H9 (cell line): ENCODE data around the gene RBM19. TPM values are rescaled to one million over a fixed set of nuclear protein-coding genes. Genes with fewer than 3 reads are reported as not detected.

Experiments used
- DNase-seq: peaks from one replicate; pipeline ENCODE4 v3.0.0-alpha.2; 2017
- H2AFZ ChIP-seq: one replicate; pipeline ENCODE4 v1.6.1; 2013; ENCODE audit warnings: mild to moderate bottlenecking, low read length, control low read depth, moderate library complexity
- H2AK5ac ChIP-seq: 2 replicates; pipeline ENCODE4 v1.6.1; 2013; ENCODE audit warnings: low read length, control low read depth, mixed read lengths; ENCODE audit not compliant: insufficient read length
- H2BK120ac ChIP-seq: one replicate; pipeline ENCODE4 v1.6.1; 2013; ENCODE audit warnings: low read depth, mild to moderate bottlenecking, low read length, control low read depth, inconsistent platforms; ENCODE audit not compliant: poor library complexity, severe bottlenecking
- H2BK12ac ChIP-seq: 2 replicates; pipeline ENCODE4 v1.6.1; 2013; ENCODE audit warnings: low read length, control low read depth, mixed read lengths, low read depth; ENCODE audit not compliant: insufficient read length
- H2BK15ac ChIP-seq: 2 replicates; pipeline ENCODE4 v1.6.1; 2013; ENCODE audit warnings: low read depth, low read length, control low read depth
- H2BK20ac ChIP-seq: one replicate; pipeline ENCODE4 v1.6.1; 2013; ENCODE audit warnings: low read depth, mild to moderate bottlenecking, low read length, control low read depth, inconsistent platforms; ENCODE audit not compliant: poor library complexity, severe bottlenecking
- H2BK5ac ChIP-seq: 2 replicates; pipeline ENCODE4 v1.6.1; 2013; ENCODE audit warnings: low read length, control low read depth, mixed read lengths; ENCODE audit not compliant: insufficient read length
- H3K14ac ChIP-seq: 2 replicates; pipeline ENCODE4 v1.6.1; 2013; ENCODE audit warnings: low read length, control low read depth; ENCODE audit not compliant: insufficient read depth
- H3K18ac ChIP-seq: 2 replicates; pipeline ENCODE4 v1.6.1; 2013; ENCODE audit warnings: low read depth, mild to moderate bottlenecking, mixed read lengths, low read length, control low read depth; ENCODE audit not compliant: insufficient read length
- H3K23ac ChIP-seq: 2 replicates; pipeline ENCODE4 v1.6.1; 2013; ENCODE audit warnings: low read length, control low read depth, mixed read lengths, low read depth; ENCODE audit not compliant: insufficient read length
- H3K23me2 ChIP-seq: 2 replicates; pipeline ENCODE4 v1.6.1; 2013; ENCODE audit warnings: low read depth, mild to moderate bottlenecking, mixed read lengths, low read length, control low read depth; ENCODE audit not compliant: insufficient read length, poor library complexity, severe bottlenecking
- H3K27ac ChIP-seq: 2 replicates; pipeline ENCODE4 v1.5.1; 2013; ENCODE audit warnings: low read length, control low read depth, mixed read lengths, low read depth; ENCODE audit not compliant: insufficient read length
- H3K27me3 ChIP-seq: 2 replicates; pipeline ENCODE4 v1.6.1; 2013; ENCODE audit warnings: low read length, control low read depth, inconsistent platforms; ENCODE audit not compliant: insufficient read depth
- H3K4ac ChIP-seq: 2 replicates; pipeline ENCODE4 v1.6.1; 2013; ENCODE audit warnings: low read depth, mild to moderate bottlenecking, control low read depth, inconsistent platforms, low read length, moderate library complexity
- H3K4me1 ChIP-seq: 2 replicates; pipeline ENCODE4 v1.6.1; 2013; ENCODE audit warnings: low read length, control low read depth, inconsistent platforms; ENCODE audit not compliant: insufficient read depth
- H3K4me2 ChIP-seq: 2 replicates; pipeline ENCODE4 v1.6.1; 2013; ENCODE audit warnings: low read length, control low read depth, mixed read lengths; ENCODE audit not compliant: insufficient read length, insufficient read depth
- H3K56ac ChIP-seq: 2 replicates; pipeline ENCODE4 v1.6.1; 2013; ENCODE audit warnings: low read depth, mild to moderate bottlenecking, mixed read lengths, low read length, control low read depth; ENCODE audit not compliant: insufficient read length
- H3K79me1 ChIP-seq: 2 replicates; pipeline ENCODE4 v1.6.1; 2013; ENCODE audit warnings: low read depth, mild to moderate bottlenecking, moderate library complexity, low read length, control low read depth, inconsistent platforms; ENCODE audit not compliant: insufficient read depth, poor library complexity, severe bottlenecking
- H3K79me2 ChIP-seq: 2 replicates; pipeline ENCODE4 v1.6.1; 2013; ENCODE audit warnings: low read length, control low read depth, inconsistent platforms; ENCODE audit not compliant: insufficient read depth
- H3K9ac ChIP-seq: 2 replicates; pipeline ENCODE4 v1.6.1; 2013; ENCODE audit warnings: low read length, control low read depth, mixed read lengths; ENCODE audit not compliant: insufficient read length; ENCODE audit errors: extremely low read depth
- H3K9me3 ChIP-seq: one replicate; pipeline ENCODE4 v1.6.1; 2013; ENCODE audit warnings: low read depth, low read length, inconsistent platforms; ENCODE audit not compliant: control insufficient read depth
- H3T11ph ChIP-seq: one replicate; pipeline ENCODE4 v1.6.1; 2013; ENCODE audit warnings: mild to moderate bottlenecking, low read length, control low read depth, inconsistent platforms
- H4K20me1 ChIP-seq: one replicate; pipeline ENCODE4 v1.6.1; 2013; ENCODE audit not compliant: control insufficient read depth, insufficient read length, insufficient read depth
- H4K5ac ChIP-seq: 2 replicates; pipeline ENCODE4 v1.6.1; 2013; ENCODE audit warnings: low read depth, mild to moderate bottlenecking, mixed read lengths, low read length, control low read depth; ENCODE audit not compliant: insufficient read length
- H4K8ac ChIP-seq: replicated peaks from 2 replicates; pipeline ENCODE4 v1.6.1; 2013; ENCODE audit warnings: low read length, control low read depth, mixed read lengths, low read depth; ENCODE audit not compliant: insufficient read length
- H4K91ac ChIP-seq: 2 replicates; pipeline ENCODE4 v1.6.1; 2013; ENCODE audit warnings: low read depth, mild to moderate bottlenecking, moderate library complexity, mixed read lengths, low read length, control low read depth; ENCODE audit not compliant: insufficient read length
- H3K27ac Mint-ChIP-seq, 3 experiments: 2 replicates in 2 of 3; 3 replicates in 1 of 3; pipeline ENCODE4 v1.8.0; 2020 to 2021; ENCODE audit warnings: mixed read lengths in 3 of 3, mild to moderate bottlenecking in 1 of 3, moderate library complexity in 1 of 3
- H3K27me3 Mint-ChIP-seq: 2 replicates; pipeline ENCODE4 v1.8.0; 2021; ENCODE audit warnings: low read depth, mild to moderate bottlenecking, moderate library complexity, mixed read lengths
- H3K36me3 Mint-ChIP-seq, 3 experiments: 2 replicates in 2 of 3; 3 replicates in 1 of 3; pipeline ENCODE4 v1.8.0; 2020 to 2021; ENCODE audit warnings: low read depth in 3 of 3, mixed read lengths in 3 of 3; ENCODE audit not compliant: insufficient read depth in 1 of 3
- H3K4me1 Mint-ChIP-seq, 2 experiments: 2 replicates each; pipeline ENCODE4 v1.8.0; 2020; ENCODE audit warnings: mixed read lengths in 2 of 2
- H3K4me3 Mint-ChIP-seq, 2 experiments: 2 replicates in 1 of 2; 3 replicates in 1 of 2; pipeline ENCODE4 v1.8.0; 2020 to 2021; ENCODE audit warnings: mild to moderate bottlenecking in 2 of 2, mixed read lengths in 2 of 2, moderate library complexity in 1 of 2
- H3K9me3 Mint-ChIP-seq, 2 experiments: 2 replicates in 1 of 2; 3 replicates in 1 of 2; pipeline ENCODE4 v1.8.0; 2020; ENCODE audit warnings: mild to moderate bottlenecking in 2 of 2, mixed read lengths in 2 of 2, moderate library complexity in 1 of 2
- WGBS: extraction: QIAGEN DNeasy Blood & Tissue Kit; methylation state at CpG from one replicate; pipeline ENCODE4 v1.1.7; 2013; ENCODE audit warnings: missing lambda C conversion rate, low lambda C conversion rate, mixed read lengths; ENCODE audit not compliant: insufficient read length; ENCODE audit errors: extremely low coverage; 5-methylcytosine and 5-hydroxymethylcytosine counted together
- total RNA-seq: library from RNA; stranded (reverse); gene quantifications from 2 replicates; pipeline ENCODE4 v1.2.1, GENCODE V29; 2021
- TF ChIP-seq, protein P1 (sequence below): fragments of 200-600 bp; sonication (generic); conservative IDR thresholded peaks from 3 replicates; pipeline ENCODE4 v1.8.0; 2021; ENCODE audit warnings: antibody characterized with exemption, mild to moderate bottlenecking

Gene RBM19
- total RNA-seq, 1 experiment from 2014 or later = 32.2 TPM

DNA sequence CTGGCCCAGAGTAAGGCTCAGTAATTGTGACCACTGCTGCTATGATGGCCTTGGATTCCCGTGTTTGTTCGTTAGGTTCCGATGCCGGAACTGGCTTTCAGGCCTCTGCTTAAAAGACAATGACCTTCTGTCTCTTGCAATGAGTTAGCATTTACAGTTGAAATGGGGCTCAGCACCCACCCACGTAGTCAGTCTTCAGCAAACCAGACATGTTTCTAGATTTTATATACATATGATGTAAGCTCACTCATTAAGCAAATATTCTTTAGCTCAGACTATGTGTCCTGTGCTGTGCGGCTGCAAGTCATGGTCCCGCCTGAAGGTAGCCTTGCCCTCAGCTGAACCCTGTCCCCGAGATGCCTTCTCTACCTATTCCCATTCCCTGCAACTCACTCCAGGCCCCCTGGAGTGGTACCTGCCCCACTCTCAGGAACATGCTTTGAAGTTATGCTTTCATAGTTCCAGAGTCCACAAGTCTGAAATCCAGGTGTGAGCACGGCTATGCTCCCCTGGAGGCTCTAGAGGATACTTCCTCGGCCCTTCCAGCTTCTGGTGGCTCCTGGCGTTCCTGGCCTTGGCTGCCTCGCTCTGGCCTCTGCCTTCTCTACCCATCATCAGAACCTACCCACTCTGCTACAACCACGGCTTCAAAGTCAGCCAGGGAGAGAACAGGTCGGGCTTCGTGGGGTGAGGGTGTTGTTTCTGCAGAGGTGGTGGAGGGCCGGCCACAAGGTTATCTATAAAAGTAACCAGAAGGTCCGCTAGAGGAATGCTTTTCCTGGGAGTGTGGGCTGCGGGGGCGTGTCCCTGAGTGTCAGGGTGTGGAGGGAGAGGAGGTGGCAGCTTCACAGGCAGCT is 157.8 kb downstream of the RBM19 start:
- Histone ChIP-seq H3K79me1 (no peaks in the 10 kb centered on the region), H2BK120ac (no peak overlapping the region), H4K5ac (no peak overlapping the region), H2AK5ac (no peak overlapping the region), H4K8ac (no peak overlapping the region), H4K20me1 (no peaks in the 10 kb centered on the region), H3K79me2 (no peaks in the 10 kb centered on the region), H2BK12ac (no peak overlapping the region), H3K23me2 (no peaks in the 10 kb centered on the region), H2BK5ac (no peak overlapping the region), H2BK20ac (no peak overlapping the region), H3K4me1 (no peaks in the 10 kb centered on the region), H3K27ac (no peak overlapping the region), H3K4me2 (no peak overlapping the region), H2AFZ (no peak overlapping the region), H2BK15ac (no peak overlapping the region), H3K27me3 (no peaks in the 10 kb centered on the region), H3K23ac (no peak overlapping the region), H4K91ac (no peak overlapping the region), H3K9ac (no peak overlapping the region), H3K18ac (no peak overlapping the region), H3K56ac (no peak overlapping the region), H3T11ph (no peak overlapping the region), H3K4ac (no peak overlapping the region), H3K14ac (no peak overlapping the region; the same call in 1 of the 2 replicates), H3K9me3 (no peaks in the 10 kb centered on the region)
- Mint-ChIP-seq H3K27me3 (peaks cover 7% of the 10 kb centered on the region), H3K9me3 (no peaks in the 10 kb centered on the region; a peak in 2 of 5 replicates), H3K27ac (peak overlapping the region in 2 of 3 experiments; percentile 41 to 70; a peak in 4 of 7 replicates), H3K4me1 (peaks cover 10 to 16% of the 10 kb centered on the region in 2 experiments), H3K4me3 (no peak overlapping the region), H3K36me3 (peaks cover 0 to 6% (median 0%) of the 10 kb centered on the region in 3 experiments; a peak in 4 of 7 replicates)
- TF ChIP-seq, protein P1, sequence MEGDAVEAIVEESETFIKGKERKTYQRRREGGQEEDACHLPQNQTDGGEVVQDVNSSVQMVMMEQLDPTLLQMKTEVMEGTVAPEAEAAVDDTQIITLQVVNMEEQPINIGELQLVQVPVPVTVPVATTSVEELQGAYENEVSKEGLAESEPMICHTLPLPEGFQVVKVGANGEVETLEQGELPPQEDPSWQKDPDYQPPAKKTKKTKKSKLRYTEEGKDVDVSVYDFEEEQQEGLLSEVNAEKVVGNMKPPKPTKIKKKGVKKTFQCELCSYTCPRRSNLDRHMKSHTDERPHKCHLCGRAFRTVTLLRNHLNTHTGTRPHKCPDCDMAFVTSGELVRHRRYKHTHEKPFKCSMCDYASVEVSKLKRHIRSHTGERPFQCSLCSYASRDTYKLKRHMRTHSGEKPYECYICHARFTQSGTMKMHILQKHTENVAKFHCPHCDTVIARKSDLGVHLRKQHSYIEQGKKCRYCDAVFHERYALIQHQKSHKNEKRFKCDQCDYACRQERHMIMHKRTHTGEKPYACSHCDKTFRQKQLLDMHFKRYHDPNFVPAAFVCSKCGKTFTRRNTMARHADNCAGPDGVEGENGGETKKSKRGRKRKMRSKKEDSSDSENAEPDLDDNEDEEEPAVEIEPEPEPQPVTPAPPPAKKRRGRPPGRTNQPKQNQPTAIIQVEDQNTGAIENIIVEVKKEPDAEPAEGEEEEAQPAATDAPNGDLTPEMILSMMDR = no peak
- WGBS = no CpG with 5 or more reads among the region's 19 CpGs
- no peak for DNase-seq
